GM12891 (cell line): ENCODE data around the gene ZNF664.

Experiments
- POLR2A ChIP-seq: IDR thresholded peaks from 2 replicates; pipeline ENCODE4 v1.6.1; 2011; ENCODE audit warnings: low read depth, low read length, control low read depth
- TAF1 ChIP-seq: IDR thresholded peaks from 2 replicates; pipeline ENCODE4 v1.6.1; 2011; ENCODE audit warnings: low read depth, low read length, control low read depth

- TF ChIP-seq POLR2A (peak; percentile 42; the same call in 1 of the 2 replicates), TAF1 (no peak)
Measured at GRCh38 chr12:124006085-124006845, 33.2 kb downstream of the ZNF664 start.
